GM10847 (cell line): ENCODE measurements around the gene RD3L.
A peak's percentile ranks its signal among the peaks of the same experiment; 100 is the strongest.

Source experiments
- POLR2A ChIP-seq: IDR thresholded peaks from 2 replicates; pipeline ENCODE4 v1.6.1; 2011; ENCODE audit not compliant: insufficient read length; ENCODE audit errors: extremely low read depth

The RD3L gene

GRCh38 chr14:103932791-103933490 is 9.4 kb downstream of the RD3L start:
- TF ChIP-seq POLR2A, result no peak

GRCh38 chr14:103931422-103931821 is 10.9 kb downstream of the RD3L start:
- TF ChIP-seq POLR2A, result no peak

GRCh38 chr14:103930051-103930604 is 12.2 kb downstream of the RD3L start:
- TF ChIP-seq POLR2A, result no peak

- TF ChIP-seq POLR2A, result no peak
These were observed 14.1 kb downstream of the RD3L start, which contains the start of gene TDRD9 for GRCh38 chr14:103928011-103928890. TDRD9 (plus strand) TSS chr14:103928456; CDS start chr14:103928510, 54 bp downstream.

GRCh38 chr14:103927566-103927965 is 14.8 kb downstream of the RD3L start:
- TF ChIP-seq POLR2A, result no peak

- TF ChIP-seq POLR2A, result no peak
These were observed 17.0 kb downstream of the RD3L start for GRCh38 chr14:103925316-103925715.

GRCh38 chr14:103923863-103924262 is 18.5 kb downstream of the RD3L start:
- no peak for TF ChIP-seq POLR2A

GRCh38 chr14:103920981-103921854 is 21.1 kb downstream of the RD3L start:
- TF ChIP-seq POLR2A, result peak; percentile 83

GRCh38 chr14:103916636-103917262 is 25.6 kb downstream of the RD3L start:
- no peak for TF ChIP-seq POLR2A

GRCh38 chr14:103915616-103916015 is 26.7 kb downstream of the RD3L start:
- no peak for TF ChIP-seq POLR2A

GRCh38 chr14:103910984-103911383 is 31.3 kb downstream of the RD3L start:
- TF ChIP-seq POLR2A, result no peak

- no peak for TF ChIP-seq POLR2A
These were observed 31.9 kb downstream of the RD3L start for GRCh38 chr14:103910262-103910935.

- no peak for TF ChIP-seq POLR2A
These were observed 32.6 kb downstream of the RD3L start for GRCh38 chr14:103909531-103910261.
